ENCODE measurements around the gene CACNA1I.
A peak's percentile ranks its signal among the peaks of the same experiment; 100 is the strongest.

Gene CACNA1I

GRCh38 chr22:39600491-39601179, 30.1 kb downstream of the CACNA1I start:
- DNase-seq: no peak

- DNase-seq: no peak
Measured at GRCh38 chr22:39601180-39601535, 30.6 kb downstream of the CACNA1I start.

- DNase-seq: no peak
Measured at GRCh38 chr22:39603345-39603744, 32.8 kb downstream of the CACNA1I start.

- DNase-seq: no peak
Measured at GRCh38 chr22:39610246-39610645, 39.7 kb downstream of the CACNA1I start.

- DNase-seq: no peak
Measured at GRCh38 chr22:39610766-39611165, 40.2 kb downstream of the CACNA1I start.

GRCh38 chr22:39611360-39611759, 40.8 kb downstream of the CACNA1I start:
- no peak for DNase-seq

GRCh38 chr22:39612811-39613548, 42.4 kb downstream of the CACNA1I start:
- no peak for DNase-seq

- DNase-seq: no peak
Measured at GRCh38 chr22:39613549-39613921, 43.0 kb downstream of the CACNA1I start.

- no peak for DNase-seq
Measured at GRCh38 chr22:39614442-39614841, 43.9 kb downstream of the CACNA1I start.

GRCh38 chr22:39616051-39616450, 45.5 kb downstream of the CACNA1I start:
- no peak for DNase-seq

- DNase-seq: no peak
Measured at GRCh38 chr22:39616781-39617180, 46.2 kb downstream of the CACNA1I start.

- DNase-seq: no peak
Measured at GRCh38 chr22:39617342-39617741, 46.8 kb downstream of the CACNA1I start.

- no peak for DNase-seq
Measured at GRCh38 chr22:39617970-39618757, 47.6 kb downstream of the CACNA1I start.

GRCh38 chr22:39618996-39619530, 48.5 kb downstream of the CACNA1I start:
- no peak for DNase-seq

GRCh38 chr22:39620924-39621690, 50.6 kb downstream of the CACNA1I start:
- no peak for DNase-seq

GRCh38 chr22:39621826-39622225, 51.3 kb downstream of the CACNA1I start:
- no peak for DNase-seq

- peak; percentile 68 for DNase-seq
Measured at GRCh38 chr22:39622881-39623367, 52.4 kb downstream of the CACNA1I start.

GRCh38 chr22:39623603-39624500, 53.3 kb downstream of the CACNA1I start:
- no peak for DNase-seq

GRCh38 chr22:39624501-39624821, 53.9 kb downstream of the CACNA1I start:
- no peak for DNase-seq

- no peak for DNase-seq
Measured at GRCh38 chr22:39625569-39626537, 55.3 kb downstream of the CACNA1I start.

Measured in activated gamma-delta T cell treated with Interleukin-2 at 50 U/mL for 16 hours (primary cell).